ENCODE results near the gene PIH1D2.

DNA sequence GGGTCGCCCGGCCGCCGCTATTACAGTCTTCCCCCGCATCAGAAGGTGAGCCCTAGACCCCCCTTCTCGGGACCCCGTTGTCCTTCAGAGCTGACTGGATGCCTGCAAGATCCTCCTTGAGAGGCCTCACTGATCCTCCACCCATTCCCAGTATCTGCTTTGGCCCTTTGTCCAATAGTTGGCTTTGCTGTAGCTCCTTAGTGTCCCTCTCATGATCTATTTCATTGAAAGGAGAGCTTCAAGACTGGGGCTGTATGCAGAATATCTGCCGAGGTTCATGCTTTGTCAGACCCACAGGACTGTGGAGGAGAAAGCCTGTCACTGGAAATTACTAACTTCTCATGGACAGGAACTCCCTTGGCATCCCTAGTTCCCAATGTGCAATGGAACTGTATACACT, 48.1 kb downstream of the PIH1D2 start:
- TF ChIP-seq, protein P1, sequence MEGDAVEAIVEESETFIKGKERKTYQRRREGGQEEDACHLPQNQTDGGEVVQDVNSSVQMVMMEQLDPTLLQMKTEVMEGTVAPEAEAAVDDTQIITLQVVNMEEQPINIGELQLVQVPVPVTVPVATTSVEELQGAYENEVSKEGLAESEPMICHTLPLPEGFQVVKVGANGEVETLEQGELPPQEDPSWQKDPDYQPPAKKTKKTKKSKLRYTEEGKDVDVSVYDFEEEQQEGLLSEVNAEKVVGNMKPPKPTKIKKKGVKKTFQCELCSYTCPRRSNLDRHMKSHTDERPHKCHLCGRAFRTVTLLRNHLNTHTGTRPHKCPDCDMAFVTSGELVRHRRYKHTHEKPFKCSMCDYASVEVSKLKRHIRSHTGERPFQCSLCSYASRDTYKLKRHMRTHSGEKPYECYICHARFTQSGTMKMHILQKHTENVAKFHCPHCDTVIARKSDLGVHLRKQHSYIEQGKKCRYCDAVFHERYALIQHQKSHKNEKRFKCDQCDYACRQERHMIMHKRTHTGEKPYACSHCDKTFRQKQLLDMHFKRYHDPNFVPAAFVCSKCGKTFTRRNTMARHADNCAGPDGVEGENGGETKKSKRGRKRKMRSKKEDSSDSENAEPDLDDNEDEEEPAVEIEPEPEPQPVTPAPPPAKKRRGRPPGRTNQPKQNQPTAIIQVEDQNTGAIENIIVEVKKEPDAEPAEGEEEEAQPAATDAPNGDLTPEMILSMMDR (IDR thresholded peaks at IDR 0.05) = no peak
- TF ChIP-seq EZH2 (IDR thresholded peaks at IDR 0.05; ENCODE audit: borderline replicate concordance, insufficient read depth, low read depth, low read length, poor library complexity, severe bottlenecking) = no peak
